ENCODE data around the gene JAK1.
"Not testable (repeated sequence)": the region's sequence is repeated elsewhere in the genome, so short reads cannot be mapped to it uniquely, and the experiment has no call there.

Gene JAK1

GRCh38 chr1:64950284-64950809 lies 16.0 kb downstream of the JAK1 start:
- DNase-seq (ENCODE audit: low read depth) = no peak

GRCh38 chr1:64948905-64949833 lies 17.2 kb downstream of the JAK1 start:
- DNase-seq (ENCODE audit: low read depth) = peak; percentile 32

- DNase-seq (ENCODE audit: low read depth) = no peak
Observed at GRCh38 chr1:64948216-64948615, 18.1 kb downstream of the JAK1 start.

GRCh38 chr1:64946916-64947315 lies 19.4 kb downstream of the JAK1 start:
- no peak for DNase-seq (ENCODE audit: low read depth)

- no peak for DNase-seq (ENCODE audit: low read depth)
Observed at GRCh38 chr1:64944913-64945312, 21.4 kb downstream of the JAK1 start.

- no peak for DNase-seq (ENCODE audit: low read depth)
Observed at GRCh38 chr1:64942675-64943074, 23.7 kb downstream of the JAK1 start.

- DNase-seq (ENCODE audit: low read depth) = no peak
Observed at GRCh38 chr1:64942118-64942517, 24.2 kb downstream of the JAK1 start.

GRCh38 chr1:64941461-64942117 lies 24.8 kb downstream of the JAK1 start:
- DNase-seq (ENCODE audit: low read depth) = no peak

- no peak for DNase-seq (ENCODE audit: low read depth)
Observed at GRCh38 chr1:64940025-64940424, 26.3 kb downstream of the JAK1 start.

- DNase-seq (ENCODE audit: low read depth) = no peak
Observed at GRCh38 chr1:64938991-64939390, 27.4 kb downstream of the JAK1 start.

- DNase-seq (ENCODE audit: low read depth) = no peak
Observed at GRCh38 chr1:64936956-64937355, 29.4 kb downstream of the JAK1 start.

GRCh38 chr1:64935551-64936155 lies 30.7 kb downstream of the JAK1 start:
- no peak for DNase-seq (ENCODE audit: low read depth)

- no peak for DNase-seq (ENCODE audit: low read depth)
Observed at GRCh38 chr1:64934878-64935275, 31.5 kb downstream of the JAK1 start.

- peak; percentile 89 for DNase-seq (ENCODE audit: low read depth)
Observed at GRCh38 chr1:64934115-64934877, 32.1 kb downstream of the JAK1 start.

- DNase-seq (ENCODE audit: low read depth) = peak; percentile 91
Observed at GRCh38 chr1:64933296-64934070, 32.9 kb downstream of the JAK1 start.

GRCh38 chr1:64932962-64933295 lies 33.4 kb downstream of the JAK1 start:
- DNase-seq (ENCODE audit: low read depth) = no peak

- DNase-seq (ENCODE audit: low read depth) = not testable (repeated sequence)
Observed at GRCh38 chr1:64930640-64931039, 35.7 kb downstream of the JAK1 start.

- no peak for DNase-seq (ENCODE audit: low read depth)
Observed at GRCh38 chr1:64929221-64929620, 37.1 kb downstream of the JAK1 start.

- DNase-seq (ENCODE audit: low read depth) = no peak
Observed at GRCh38 chr1:64928325-64928724, 38.0 kb downstream of the JAK1 start.

GRCh38 chr1:64925594-64925993 lies 40.8 kb downstream of the JAK1 start:
- no peak for DNase-seq (ENCODE audit: low read depth)

GRCh38 chr1:64923294-64923718 lies 43.0 kb downstream of the JAK1 start:
- DNase-seq (ENCODE audit: low read depth) = no peak
